Right hindlimb (tissue), 1 donor: ENCODE results near the gene RPL31.
A peak's percentile ranks its signal among the peaks of the same experiment; 100 is the strongest.

Source experiments
- DNase-seq: peaks from one replicate; pipeline ENCODE4 v3.0.0-alpha.2; 2018

RPL31 gene

GRCh38 chr2:100976061-100976460 is 26.0 kb upstream of the RPL31 start:
- DNase-seq: no peak

- DNase-seq: no peak
These were observed 25.3 kb upstream of the RPL31 start for GRCh38 chr2:100976645-100977391.

DNA sequence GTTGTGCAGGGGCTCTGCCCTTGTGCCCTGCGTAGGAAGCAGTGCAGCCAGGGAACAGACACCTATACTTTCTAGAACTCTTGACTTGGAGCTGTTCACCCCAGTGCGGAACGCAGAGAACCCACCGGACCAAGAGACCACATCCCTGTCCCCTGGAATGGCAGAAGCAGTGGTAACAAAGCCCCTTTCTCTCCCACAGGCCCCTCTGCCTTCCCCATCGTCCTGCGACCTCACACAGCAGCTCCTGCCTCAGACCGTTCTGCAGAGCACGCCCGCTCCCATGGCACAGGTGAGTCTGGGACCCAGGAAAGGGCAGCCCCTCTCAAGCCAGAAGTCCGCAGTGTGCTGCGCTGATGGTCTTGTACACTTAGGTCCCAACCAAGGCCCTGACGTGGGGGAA is 24.6 kb upstream of the RPL31 start:
- DNase-seq: no peak

GRCh38 chr2:100978582-100979191 is 23.4 kb upstream of the RPL31 start:
- DNase-seq: peak; percentile 79

GRCh38 chr2:100980046-100980445 is 22.0 kb upstream of the RPL31 start:
- DNase-seq: no peak

DNA sequence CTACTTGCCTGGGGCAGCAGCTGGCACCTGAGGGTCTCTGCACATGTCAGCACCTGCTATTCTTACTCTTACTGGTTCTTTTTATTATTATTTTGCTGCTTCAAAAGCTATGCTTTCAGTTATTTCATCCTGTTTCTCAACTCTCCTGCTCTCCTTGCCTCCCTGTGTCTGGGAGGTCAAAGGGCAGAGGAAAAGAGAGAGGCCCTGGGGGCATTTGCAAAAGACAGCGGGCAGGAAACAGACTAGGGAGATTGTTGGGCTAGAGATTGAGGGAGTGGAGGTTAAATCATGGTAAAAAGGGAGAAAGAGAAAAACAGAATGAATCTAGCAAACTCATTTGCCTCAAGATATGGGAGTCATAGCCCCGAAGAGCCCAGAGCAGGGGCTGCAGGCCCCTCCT is 21.1 kb upstream of the RPL31 start:
- peak; percentile 1 for DNase-seq

- no peak for DNase-seq
These were observed 19.6 kb upstream of the RPL31 start for GRCh38 chr2:100982431-100982861.

DNA sequence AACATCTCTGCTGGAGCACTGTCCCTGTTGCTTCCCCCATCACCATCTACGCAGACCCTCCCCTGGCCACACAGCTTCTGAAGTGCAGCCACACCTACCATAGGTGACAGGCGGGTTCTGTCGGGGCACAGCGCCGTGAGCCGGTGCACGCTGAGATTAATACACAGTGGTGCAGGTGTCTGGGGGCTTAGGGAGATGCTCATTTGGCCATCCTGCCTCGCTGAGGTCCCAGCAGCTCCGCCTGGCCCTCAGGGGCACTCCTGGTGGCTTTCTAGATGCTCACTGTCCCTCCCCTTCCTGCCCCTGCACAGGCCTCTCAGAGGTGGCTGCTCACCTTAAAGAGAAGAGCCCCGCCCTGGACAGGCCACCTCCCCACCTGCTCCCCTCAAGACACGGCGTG is 18.9 kb upstream of the RPL31 start:
- no peak for DNase-seq

GRCh38 chr2:100983684-100984310 is 18.3 kb upstream of the RPL31 start:
- DNase-seq: no peak

DNA sequence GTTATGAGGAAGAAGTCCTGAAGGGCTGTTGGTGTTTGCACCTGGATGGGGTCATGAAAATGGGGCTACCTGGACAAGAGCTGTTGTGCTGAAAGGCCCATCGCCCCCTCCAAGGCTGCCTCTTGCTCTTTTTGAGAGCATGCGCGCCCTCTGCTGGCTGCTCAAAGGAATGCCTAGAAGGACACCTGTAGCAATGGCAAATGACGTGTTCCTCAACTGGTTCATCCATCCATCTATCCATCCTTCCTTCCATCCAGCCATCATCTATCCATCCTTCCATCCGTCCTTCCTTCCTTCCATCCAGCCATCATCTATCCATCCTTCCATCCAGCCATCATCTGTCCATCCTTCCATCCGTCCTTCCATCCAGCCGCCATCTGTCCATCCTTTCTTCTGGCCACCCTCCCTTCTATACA is 17.2 kb upstream of the RPL31 start:
- peak; percentile 77 for DNase-seq

DNA sequence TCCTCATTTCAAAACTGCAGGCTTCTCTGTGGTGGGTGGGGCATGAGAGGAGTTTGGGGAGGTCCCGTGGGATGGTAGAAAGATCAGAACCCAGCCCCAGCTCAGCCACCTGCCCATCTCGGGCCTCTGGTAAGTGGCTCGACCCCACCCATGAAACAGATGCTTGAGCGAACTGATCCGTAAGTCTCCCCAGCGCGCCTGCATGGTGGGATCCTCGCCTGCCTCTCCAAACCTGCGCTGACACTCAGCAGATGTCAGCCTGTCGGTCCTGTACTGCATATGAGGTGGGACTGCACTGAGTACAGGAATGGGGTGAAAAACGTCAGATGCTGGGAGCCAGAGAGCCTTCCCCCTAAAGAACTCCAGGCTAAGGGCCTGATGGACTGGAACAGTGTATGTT is 15.9 kb upstream of the RPL31 start:
- no peak for DNase-seq

- DNase-seq: no peak
These were observed 14.6 kb upstream of the RPL31 start for GRCh38 chr2:100987536-100987935.

DNA sequence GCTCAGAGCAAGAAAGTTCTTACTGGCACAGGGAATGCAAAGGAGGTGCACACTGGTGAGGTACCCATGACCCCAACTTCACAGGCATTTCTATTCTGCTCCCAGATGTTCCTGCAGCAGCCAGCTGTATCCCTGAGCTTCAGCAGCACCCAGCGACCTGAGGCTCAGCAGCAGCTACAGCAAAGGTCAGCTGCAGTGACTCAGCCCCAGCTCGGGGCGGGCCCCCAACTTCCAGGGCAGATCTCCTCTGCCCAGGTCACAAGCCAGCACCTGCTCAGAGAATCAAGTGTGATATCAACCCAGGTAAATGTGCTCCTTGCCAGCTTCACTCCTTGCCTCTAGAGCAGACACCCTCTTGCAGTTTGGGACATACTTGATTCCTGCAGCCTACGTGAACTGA is 14.1 kb upstream of the RPL31 start:
- no peak for DNase-seq

DNA sequence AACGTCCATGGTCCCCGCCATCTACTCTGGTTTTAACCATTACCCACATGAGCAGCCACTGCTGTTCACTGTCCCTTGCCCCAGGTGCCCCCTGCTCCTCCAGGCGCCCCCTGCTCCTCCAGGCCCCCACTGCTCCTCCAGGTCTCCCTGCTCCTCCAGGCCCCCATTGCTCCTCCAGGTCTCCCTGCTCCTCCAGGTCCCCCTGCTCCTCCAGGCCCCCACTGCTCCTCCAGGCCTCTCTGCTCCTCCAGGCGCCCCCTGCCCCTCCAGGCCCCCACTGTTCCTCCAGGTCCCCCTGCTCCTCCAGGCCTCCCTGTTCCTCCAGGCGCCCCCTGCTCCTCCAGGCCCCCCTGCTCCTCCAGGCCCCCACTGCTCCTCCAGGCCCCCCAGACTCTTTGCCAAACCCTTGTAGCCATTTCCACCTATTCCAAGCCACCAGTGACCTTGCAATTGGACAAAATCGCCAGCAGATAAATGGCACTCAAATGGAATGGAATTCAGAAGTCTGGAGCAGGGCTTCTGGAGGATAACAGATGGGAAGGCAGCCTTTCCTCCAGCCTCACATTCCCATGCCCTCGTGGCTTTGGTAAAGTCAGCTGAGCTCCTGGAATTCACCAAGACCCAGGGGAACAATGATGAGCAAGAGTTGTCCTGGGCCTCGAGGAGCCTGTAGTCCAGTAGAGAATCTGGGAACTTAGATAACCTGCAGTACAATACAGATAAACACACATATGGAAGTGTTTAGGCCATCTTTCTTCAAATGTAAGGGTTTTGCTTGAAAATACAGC is 13.3 kb upstream of the RPL31 start:
- no peak for DNase-seq

DNA sequence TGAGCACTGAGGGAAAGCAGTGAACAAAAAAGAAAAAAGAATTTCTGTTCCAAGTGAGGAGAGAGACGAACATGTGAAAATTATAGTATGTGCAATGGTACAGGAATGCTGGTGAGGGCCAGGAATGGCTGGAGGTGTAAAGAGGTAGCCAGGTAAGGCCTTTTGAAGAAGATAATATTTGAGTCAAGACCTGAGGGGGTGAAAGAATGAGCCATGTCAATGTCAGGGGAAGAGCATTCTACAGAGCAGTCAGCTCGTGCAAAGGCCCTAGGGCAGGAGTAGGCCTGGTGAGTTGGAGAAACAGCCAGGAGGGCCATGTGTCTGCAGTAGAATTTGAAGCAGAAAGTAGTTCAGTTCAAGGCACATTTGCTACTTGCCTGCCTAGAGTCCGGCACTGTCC is 12.4 kb upstream of the RPL31 start:
- DNase-seq: no peak

DNA sequence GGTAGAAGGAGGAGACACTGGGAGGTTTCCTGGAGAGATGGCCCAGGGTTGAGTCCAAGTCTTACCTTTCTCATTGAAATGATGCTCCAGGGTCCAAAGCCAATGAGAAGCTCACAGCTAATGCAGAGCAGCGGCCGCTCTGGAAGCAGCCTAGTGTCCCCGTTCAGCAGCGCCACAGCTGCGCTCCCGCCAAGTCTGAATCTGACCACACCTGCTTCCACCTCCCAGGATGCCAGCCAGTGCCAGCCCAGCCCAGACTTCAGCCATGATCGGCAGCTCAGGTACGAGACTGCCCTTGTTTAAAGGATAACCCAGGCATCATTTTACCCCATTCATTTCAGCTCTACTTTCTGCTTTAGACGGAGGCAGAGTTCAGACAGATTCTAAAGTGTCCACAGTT is 11.9 kb upstream of the RPL31 start:
- DNase-seq: no peak

DNA sequence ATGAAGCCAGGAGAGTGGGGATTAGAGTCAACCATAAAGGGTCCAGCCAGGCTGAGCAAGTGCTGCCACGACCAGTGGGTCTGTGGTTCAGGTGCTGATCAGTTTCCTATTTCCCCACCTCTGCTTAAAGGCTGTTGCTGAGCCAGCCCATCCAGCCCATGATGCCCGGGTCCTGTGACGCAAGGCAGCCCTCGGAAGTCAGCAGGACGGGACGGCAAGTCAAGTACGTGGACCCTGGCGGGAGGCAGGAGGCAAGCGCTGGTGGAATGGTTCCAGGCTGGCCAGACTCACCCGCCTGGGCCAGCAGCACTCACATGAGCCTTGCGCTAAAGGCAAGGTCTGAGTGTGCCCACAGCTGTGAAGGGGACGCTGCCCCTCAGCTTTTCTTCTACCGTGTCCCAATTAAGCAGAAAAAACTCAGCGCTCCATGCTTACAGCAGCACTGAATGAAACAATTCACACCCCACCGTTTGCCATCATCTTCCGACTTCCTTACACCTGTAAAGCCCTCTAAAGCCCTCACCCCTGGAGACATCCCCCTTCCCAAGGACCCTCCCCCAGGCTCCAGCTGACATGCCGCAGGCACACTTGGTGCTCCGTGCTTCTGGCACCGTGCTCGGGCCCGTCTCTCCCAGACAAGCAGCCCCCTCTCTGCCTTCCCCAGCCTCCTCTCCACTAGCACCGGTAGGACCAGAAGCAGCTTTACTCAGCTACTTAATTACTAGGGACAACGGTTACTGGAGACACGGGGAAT is 11.3 kb upstream of the RPL31 start:
- no peak for DNase-seq

DNA sequence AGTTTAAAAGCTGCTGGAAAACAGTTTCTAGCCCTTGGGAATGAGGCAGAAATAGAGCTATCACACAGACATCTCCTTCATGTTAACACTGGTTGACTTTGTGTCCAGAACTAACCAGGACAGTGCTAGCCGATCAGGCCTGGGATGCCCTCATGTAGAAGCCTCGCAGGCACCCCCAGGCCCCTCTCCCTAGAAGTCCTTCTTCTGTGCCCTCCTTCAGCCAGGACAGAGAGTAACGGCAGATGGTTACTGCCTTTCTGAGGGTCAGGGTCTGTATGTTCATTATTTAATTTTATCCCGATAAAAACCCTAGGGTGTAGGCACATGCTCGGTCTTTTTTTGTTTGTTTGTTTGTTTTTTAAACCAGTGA is 10.7 kb upstream of the RPL31 start:
- DNase-seq: no peak

GRCh38 chr2:100992262-100992661 is 9.8 kb upstream of the RPL31 start:
- no peak for DNase-seq

- DNase-seq: no peak
These were observed 8.8 kb upstream of the RPL31 start for GRCh38 chr2:100993294-100993693.

- DNase-seq: no peak
These were observed 6.6 kb upstream of the RPL31 start for GRCh38 chr2:100995309-100996075.
